Measurements from ENCODE around the gene GP1BB.

DNA sequence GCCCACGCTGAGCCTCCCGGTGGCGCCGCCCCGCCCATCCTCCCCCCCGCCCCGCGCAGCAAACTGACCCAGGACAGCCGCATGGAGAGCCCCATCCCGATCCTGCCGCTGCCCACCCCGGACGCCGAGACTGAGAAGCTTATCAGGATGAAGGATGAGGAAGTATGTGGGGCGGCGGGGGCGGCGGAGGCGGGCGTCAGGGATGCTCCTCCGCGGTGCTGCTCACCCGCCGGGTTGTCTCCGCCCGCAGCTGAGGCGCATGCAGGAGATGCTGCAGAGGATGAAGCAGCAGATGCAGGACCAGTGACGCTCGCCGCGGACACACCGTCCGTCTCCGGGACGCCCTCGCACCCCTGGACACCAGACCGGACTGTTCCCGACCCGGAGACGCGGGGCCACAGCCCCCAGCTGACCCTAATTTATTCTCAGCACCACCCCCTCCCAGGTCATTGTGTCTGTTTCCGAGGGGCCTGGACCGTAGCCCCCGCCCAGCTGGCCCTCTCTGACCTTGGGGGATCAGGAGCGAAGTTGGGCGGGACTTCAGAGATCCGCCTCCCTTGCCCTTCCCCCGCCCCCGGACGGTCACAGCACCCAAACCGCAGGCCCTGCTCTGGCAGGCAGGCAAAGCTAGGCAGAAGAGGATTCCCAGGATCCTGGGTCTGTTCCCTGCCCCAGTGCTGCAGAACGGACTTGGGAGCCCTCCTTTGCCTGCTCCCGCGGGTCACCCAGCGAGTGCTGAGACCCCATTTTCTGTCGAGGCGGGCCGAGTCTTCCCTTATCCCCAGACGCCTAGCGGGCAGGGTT, 959 bp upstream of the GP1BB start:
- TF ChIP-seq, protein P1, sequence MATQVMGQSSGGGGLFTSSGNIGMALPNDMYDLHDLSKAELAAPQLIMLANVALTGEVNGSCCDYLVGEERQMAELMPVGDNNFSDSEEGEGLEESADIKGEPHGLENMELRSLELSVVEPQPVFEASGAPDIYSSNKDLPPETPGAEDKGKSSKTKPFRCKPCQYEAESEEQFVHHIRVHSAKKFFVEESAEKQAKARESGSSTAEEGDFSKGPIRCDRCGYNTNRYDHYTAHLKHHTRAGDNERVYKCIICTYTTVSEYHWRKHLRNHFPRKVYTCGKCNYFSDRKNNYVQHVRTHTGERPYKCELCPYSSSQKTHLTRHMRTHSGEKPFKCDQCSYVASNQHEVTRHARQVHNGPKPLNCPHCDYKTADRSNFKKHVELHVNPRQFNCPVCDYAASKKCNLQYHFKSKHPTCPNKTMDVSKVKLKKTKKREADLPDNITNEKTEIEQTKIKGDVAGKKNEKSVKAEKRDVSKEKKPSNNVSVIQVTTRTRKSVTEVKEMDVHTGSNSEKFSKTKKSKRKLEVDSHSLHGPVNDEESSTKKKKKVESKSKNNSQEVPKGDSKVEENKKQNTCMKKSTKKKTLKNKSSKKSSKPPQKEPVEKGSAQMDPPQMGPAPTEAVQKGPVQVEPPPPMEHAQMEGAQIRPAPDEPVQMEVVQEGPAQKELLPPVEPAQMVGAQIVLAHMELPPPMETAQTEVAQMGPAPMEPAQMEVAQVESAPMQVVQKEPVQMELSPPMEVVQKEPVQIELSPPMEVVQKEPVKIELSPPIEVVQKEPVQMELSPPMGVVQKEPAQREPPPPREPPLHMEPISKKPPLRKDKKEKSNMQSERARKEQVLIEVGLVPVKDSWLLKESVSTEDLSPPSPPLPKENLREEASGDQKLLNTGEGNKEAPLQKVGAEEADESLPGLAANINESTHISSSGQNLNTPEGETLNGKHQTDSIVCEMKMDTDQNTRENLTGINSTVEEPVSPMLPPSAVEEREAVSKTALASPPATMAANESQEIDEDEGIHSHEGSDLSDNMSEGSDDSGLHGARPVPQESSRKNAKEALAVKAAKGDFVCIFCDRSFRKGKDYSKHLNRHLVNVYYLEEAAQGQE (IDR thresholded peaks at IDR 0.05; ENCODE audit: low read depth) = no peak
- TF ChIP-seq EP300 (IDR thresholded peaks at IDR 0.05; ENCODE audit: borderline replicate concordance) (no peak), RAD21 (IDR thresholded peaks at IDR 0.05; ENCODE audit: low read depth) (no peak), TAF1 (IDR thresholded peaks at IDR 0.05; ENCODE audit: low read depth) (no peak), TEAD4 (IDR thresholded peaks at IDR 0.05) (no peak), TCF12 (IDR thresholded peaks at IDR 0.05; ENCODE audit: low read depth) (no peak), CREB1 (IDR thresholded peaks at IDR 0.05; ENCODE audit: low read depth) (no peak), YY1 (IDR thresholded peaks at IDR 0.05; ENCODE audit: low read depth) (no peak), NFIC (IDR thresholded peaks at IDR 0.05) (no peak), FOXM1 (IDR thresholded peaks at IDR 0.05; ENCODE audit: borderline replicate concordance, low read depth) (no peak), EGR1 (IDR thresholded peaks at IDR 0.05) (no peak), CEBPB (IDR thresholded peaks at IDR 0.05) (no peak)
- TF ChIP-seq, protein P2, sequence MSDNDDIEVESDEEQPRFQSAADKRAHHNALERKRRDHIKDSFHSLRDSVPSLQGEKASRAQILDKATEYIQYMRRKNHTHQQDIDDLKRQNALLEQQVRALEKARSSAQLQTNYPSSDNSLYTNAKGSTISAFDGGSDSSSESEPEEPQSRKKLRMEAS (IDR thresholded peaks at IDR 0.05) = no peak
- TF ChIP-seq, protein P3, sequence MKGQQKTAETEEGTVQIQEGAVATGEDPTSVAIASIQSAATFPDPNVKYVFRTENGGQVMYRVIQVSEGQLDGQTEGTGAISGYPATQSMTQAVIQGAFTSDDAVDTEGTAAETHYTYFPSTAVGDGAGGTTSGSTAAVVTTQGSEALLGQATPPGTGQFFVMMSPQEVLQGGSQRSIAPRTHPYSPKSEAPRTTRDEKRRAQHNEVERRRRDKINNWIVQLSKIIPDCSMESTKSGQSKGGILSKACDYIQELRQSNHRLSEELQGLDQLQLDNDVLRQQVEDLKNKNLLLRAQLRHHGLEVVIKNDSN (IDR thresholded peaks at IDR 0.05) = no peak
